HG03039 (cell line): ENCODE data around the gene ACP4.

Experiments
- ATAC-seq: cut with Tn5 transposase; IDR thresholded peaks from one replicate; pipeline ENCODE4 v1.9.1; 2021; ENCODE audit warnings: mild to moderate bottlenecking, moderate library complexity; ENCODE audit not compliant: unreplicated experiment

The ACP4 gene

DNA sequence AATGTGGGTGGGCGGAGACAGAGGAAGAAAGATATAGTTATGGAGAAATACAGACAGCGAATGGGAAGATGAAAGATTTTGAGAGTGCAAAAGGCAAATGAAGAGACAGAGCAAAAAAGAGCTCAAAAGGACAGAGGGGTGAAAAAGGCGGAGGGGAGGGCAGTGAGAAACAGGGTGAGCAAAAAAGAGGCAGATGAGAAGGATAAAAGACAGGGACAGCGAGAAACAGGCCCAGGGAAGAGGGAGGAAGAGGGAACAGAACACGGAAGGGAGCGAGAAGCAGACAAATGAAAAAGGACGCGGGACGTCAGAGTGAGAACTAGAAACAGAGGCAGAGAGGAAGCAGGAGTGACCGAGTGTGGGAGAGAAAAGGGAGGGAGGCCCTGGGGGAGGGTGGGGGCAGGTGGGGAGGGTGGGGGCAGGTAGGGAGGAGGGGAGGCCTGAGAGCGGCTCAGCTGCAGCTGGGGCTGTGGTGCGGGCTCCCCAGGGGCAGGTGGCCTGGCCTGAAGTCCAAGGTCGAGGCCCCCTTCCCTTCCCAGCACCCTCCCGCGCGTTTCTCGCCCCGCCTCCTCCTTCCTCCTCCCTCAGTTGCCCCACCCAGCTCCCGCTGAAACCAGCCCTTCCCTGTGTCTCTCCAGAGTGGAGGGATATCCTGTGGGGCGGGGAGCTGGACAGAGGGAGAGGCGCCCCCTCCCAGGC, 30.5 kb downstream of the ACP4 start:
- ATAC-seq: no peak

DNA sequence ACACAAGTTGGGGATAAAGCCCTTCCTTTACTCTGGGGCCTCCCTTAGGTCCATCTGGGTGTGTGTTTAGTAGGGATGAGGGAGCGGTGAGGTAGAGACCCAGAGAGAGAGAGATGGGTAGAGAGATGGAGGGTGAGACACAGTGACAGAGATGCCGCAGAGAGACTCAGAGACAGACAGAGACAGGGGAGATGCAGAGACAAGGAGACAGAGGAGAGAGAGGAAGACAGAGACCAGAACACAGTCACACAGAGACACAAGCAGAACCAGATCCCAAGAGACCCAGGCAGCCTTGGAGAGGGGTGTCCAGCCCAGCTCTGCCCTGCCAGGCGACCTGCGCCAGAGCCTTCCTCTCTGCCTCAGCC, 31.0 kb downstream of the ACP4 start:
- no peak for ATAC-seq

- ATAC-seq: no peak
Observed at GRCh38 chr19:50821622-50822021, 31.4 kb downstream of the ACP4 start.

GRCh38 chr19:50822661-50823208, 32.5 kb downstream of the ACP4 start:
- ATAC-seq: no peak

DNA sequence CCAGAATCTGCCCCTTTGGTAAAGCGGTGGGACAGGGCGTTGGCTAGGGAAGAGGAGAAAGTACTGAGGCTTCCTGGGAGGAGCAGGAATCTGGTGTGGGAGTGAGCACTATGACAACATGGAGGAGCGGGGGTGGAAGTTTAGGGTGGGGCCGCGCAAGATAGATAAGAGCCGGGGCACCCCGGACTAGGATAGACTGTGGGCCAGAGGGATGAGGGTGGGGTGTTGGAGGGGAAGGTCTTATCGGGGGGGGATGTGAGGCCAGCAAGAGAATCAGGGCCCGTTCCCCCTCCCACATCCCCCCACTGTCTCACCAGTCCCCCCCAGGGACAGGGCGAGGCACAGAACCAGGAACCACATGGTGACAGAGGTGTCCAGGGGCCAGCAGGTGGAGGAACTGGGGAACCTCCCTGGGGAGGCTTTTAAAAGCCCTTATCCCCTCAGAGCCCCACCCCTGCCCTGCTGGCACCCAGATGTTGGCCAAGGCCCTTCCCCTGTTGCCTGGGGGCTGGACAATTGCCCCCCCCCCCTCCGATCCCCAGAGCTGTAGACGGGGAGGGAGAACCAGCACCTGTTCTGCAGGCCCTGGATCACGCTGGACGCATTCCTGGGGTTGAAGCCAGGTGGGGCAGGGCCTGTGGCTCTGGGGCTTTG, 33.3 kb downstream of the ACP4 start, which contains the start of gene KLK1:
KLK1 (minus strand) TSS at position 399 of the 654 bp plus-strand sequence; CDS start at position 360, 39 bp downstream.
- ATAC-seq: no peak

DNA sequence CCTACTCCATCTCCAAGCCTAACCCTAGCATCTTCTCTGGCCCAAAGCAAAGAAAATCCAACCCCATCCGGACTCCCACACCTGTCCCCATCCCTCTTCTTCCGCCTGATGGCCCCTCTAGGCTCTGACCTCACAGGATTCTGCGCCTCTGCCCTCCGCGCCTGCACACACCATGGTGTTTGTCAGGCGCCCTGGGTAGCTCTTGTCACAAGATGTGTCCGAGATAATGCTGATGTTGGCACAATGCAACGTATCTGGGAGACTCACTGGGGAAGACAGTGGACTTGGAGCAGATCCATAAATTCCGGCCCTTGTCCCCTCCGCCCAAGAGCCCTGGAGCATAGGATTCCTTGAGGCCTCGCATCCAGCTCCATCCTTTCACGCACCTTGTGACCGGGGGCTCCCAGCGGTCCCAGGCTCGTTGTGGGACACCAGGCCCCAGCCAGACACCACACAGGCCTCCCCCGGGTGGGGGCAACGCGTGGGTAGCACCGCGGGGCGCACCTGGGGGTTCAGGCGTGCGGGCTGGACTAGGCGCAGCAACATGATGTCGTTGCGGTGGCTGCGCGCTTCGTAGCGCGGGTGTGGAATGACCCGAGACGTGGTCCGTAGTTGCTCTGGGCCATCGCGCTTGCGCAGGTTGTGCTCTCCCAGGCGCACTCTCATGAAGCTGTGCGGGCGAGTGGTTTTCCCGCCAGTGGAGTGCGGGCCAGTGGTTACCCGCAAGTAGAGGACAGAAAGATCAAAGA, 36.5 kb downstream of the ACP4 start:
- ATAC-seq: no peak

DNA sequence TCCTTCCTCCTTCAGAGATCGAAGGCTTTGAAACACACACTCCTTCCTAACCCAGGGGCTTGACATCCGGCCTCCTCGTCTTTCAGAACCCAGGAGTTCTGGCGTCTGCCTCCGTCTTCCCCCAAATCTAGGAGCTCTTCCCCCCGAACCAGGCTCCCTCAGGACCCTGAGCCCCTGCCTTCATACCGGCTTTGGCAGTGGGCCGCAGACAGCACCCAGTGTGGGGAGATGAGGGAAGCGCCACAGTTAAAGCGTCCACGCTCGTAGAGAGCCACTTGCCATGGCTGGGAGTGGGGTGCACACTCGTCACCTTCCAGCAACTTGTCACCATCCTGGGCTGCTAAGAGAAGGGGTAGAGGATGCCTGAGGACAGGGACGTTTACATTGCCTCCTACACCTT, 37.3 kb downstream of the ACP4 start:
- no peak for ATAC-seq

GRCh38 chr19:50829801-50830200, 39.6 kb downstream of the ACP4 start:
- ATAC-seq: no peak

DNA sequence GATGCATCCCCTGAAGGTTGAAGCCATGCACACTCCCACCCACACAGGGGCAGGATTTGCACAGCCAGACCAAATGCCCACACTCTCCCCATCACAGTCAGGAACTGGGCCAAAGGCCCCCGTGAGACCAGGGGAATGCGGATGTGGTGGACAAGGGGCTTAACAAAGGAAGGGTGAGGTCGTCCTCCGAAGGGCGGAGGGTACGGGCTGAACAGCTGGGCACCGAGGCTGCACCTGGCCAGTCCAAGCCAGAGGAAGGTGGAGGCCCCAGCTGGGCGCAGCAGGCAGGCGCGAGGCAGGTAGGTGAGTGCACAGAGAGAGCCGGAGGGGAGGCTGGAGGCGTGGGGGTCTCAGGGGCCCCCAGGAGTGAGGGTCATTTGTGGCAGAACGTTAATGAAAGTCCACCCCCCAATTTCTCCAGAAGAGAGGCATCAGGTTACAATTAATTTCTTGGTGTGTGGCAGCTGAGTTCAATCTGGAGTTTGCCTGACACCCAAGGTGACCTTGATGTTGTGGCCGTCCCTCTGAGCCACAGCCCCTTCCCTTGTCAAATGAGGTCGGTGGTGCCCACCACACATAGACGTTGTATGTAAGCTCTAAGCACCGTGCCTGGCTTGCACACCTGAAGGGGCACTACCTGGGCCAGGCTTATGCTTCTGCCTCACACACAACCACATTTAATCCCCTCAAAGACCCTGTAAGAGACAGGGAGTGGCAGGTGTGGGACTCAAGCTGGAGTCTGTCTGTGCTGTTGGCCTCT, 40.2 kb downstream of the ACP4 start:
- no peak for ATAC-seq

GRCh38 chr19:50831026-50831396, 40.8 kb downstream of the ACP4 start:
- no peak for ATAC-seq

GRCh38 chr19:50832666-50833065, 42.5 kb downstream of the ACP4 start:
- no peak for ATAC-seq

- no peak for ATAC-seq
Observed at GRCh38 chr19:50833117-50833801, 43.0 kb downstream of the ACP4 start, which contains the start of gene KLK15. KLK15 (minus strand) TSS chr19:50833574; CDS start chr19:50831492, 2,082 bp downstream.

GRCh38 chr19:50833802-50834167, 43.6 kb downstream of the ACP4 start:
- no peak for ATAC-seq

DNA sequence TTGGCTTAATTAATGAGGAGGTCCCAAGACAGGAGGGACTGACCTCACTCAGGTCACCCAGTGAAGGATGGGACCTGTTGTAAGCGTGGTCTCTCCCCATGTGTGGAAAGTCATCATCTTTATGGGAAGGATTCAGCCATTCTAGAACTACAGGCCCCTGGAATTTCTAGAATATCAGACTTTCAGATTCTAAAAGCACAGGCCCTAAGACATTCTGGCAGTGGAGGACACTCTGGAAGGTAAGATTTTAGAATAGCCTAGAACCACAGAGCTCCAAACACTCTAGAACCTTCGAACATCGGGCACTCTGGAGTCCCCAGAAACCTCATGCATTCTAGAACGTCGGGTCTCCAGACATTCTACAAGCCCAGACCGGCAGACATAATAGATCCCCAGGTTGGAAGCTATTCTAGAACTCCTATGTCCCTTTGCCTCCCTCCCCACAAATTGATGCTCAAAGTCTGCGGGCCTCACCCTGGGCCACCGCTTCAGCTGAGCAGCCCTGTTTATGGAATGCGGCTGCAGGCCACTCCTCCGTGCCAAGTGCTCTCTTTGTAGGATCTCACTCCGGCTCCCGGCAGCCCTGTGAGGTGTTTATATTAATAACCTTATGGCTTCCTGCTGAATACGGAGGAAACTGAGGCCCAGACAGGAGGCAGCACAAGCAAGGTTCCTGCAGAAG, 45.0 kb downstream of the ACP4 start:
- ATAC-seq: no peak

DNA sequence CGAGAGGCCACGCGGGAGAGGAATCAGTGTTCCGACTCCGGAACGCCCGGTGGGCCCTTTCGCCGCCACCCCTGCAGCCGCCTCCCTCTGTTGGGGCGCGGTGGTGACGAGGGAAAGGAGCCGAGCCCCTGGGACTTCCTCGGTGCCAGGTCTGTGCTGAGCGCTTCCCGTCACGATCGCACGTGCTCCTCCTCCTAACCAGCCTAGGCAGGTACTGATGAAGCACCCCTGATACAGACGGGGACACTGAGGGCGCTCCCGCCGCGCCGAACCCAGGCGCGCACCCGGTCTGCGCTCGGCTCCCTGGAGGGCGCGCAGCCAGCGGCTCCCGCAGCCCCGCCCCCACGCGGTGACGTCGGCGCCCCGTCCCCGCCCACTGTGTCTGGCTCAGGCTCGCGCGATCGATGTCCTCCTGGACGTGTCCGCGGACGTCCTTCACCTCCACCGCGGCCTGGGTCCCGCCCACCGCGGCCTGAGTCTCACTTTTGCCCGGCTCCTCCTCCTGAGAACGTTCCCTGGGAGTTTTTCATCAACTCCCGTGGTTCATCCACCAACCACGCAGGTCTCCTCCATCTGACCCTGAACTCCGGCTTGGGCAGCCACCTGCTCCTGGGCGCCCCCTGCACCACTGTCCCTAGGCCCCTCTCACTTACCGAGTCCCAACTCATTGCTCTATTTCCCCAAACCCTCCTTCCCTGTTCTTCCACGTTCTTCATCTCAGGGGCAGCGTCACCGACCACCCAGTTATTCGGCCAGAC, 45.7 kb downstream of the ACP4 start:
- peak; percentile 75 for ATAC-seq

- ATAC-seq: no peak
Observed at GRCh38 chr19:50836543-50837195, 46.5 kb downstream of the ACP4 start.

- ATAC-seq: no peak
Observed at GRCh38 chr19:50837300-50837699, 47.1 kb downstream of the ACP4 start.

- no peak for ATAC-seq
Observed at GRCh38 chr19:50838239-50838638, 48.0 kb downstream of the ACP4 start.
